Ecto neural progenitor cell (in vitro differentiated cells): ENCODE results near the gene NEURL4.

ENCODE experiments used
- DNase-seq: peaks from one replicate; pipeline ENCODE4 v3.0.0-alpha.2; 2018; ENCODE audit warnings: low spot score

Gene NEURL4

DNA sequence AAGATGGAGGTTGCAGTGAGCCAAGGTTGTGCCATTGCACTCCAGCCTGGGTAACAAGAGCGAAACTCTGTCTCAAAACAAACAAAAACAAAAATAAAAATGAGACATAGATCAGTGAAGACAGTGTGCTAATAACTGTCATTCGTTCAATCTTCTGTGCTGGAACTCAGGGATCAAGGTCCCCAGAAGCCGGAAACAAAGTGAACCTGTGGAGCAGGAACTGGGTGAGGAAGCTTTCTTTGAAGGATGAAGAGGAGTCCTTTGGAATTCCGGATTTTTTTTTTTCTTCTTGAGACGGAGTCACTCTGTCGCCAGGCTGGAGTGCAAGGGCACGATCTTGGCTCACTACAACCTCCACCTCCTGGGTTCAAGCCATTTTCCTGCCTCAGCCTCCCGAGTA, 49.7 kb downstream of the NEURL4 start:
- no peak for DNase-seq

DNA sequence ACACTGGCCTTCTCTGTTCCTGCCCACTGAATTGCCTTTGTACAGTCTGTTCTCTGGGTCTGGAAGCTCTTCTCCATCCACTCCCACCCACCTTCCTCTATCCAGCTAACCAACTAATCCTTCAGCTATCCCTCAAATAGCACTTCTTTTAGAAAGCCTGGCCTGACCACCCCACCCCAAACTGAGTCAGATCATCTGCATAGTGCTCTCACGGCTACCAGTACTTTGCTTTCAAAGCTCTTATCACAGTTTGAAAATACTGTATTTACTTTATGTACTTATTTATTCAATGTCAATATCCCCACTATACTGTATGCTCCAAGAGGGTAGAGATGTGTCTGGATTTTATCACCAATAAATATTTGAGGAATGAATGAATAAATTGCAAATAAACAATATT, 62.4 kb downstream of the NEURL4 start:
- no peak for DNase-seq
